Measurements from ENCODE around the gene PIGC. TPM values are rescaled to one million over a fixed set of nuclear protein-coding genes. Genes with fewer than 3 reads are reported as not detected.

Gene PIGC
- total RNA-seq, 1 donor from 2014 or later = 28.6 TPM

DNA sequence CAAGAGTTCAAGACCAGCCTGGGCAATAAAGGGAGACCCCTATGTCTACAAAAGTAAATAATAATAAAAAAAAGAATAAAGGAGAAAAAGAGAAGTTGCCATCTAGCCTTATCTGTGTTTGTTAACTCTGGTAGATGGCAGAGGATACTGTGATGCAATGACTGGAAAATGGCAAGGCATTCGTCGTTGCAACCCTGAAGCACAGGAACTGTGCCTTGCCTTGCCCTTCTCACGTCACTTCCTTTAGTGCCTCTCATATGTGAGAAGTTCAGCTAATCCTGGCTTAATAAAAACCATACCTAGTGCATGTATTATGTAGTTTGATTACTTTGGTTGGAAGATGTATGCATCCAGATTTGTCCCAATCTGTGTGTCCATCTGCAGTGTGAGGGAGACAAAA is 25.8 kb upstream of the PIGC start:
- no peak overlapping the region for H3K4me3 Mint-ChIP-seq (ENCODE audit: low read depth)

DNA sequence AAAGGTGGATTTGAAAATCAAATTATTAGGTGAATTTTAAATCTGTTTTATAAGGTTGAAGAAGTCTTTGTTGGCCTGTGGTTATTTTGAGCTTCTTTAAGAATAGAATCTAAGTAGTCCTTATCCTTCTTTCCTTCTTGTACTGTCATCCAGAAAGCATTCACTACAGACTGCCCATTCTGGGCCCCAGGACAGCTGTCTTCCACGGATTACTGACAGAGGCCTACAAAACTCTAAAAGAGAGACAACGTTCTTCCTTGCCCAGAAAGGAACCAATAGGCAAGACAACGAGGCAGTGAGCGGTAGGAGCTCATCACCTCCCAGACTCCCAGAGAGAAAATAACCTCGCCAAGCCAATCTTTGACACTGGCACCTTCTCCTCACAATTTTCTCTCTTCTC is 24.4 kb upstream of the PIGC start:
- H3K4me1 Mint-ChIP-seq (ENCODE audit: low read depth) = peaks cover 8% of the 10 kb centered on the region
- no peaks in the 10 kb centered on the region for H3K36me3 Mint-ChIP-seq (ENCODE audit: insufficient read depth)
- no peaks in the 10 kb centered on the region for H3K9me3 Mint-ChIP-seq (ENCODE audit: low read depth)
- no peak overlapping the region for H3K27ac Mint-ChIP-seq
- no peak overlapping the region for H3K4me3 Mint-ChIP-seq (ENCODE audit: low read depth)
- TF ChIP-seq CTCF (IDR thresholded peaks at IDR 0.05; ENCODE audit: unreplicated experiment) = no peak
- no peaks in the 10 kb centered on the region for H3K27me3 Mint-ChIP-seq
- no peak for DNase-seq (ENCODE audit: low spot score, unreplicated experiment)

More for the DNA sequence above, 25.8 kb upstream of the PIGC start:
- no peak for DNase-seq (ENCODE audit: low spot score, unreplicated experiment)
- H3K27ac Mint-ChIP-seq = no peak overlapping the region
- no peak for TF ChIP-seq CTCF (IDR thresholded peaks at IDR 0.05; ENCODE audit: unreplicated experiment)
- peaks cover 15% of the 10 kb centered on the region for H3K4me1 Mint-ChIP-seq (ENCODE audit: low read depth)
- no peaks in the 10 kb centered on the region for H3K9me3 Mint-ChIP-seq (ENCODE audit: low read depth)
- H3K27me3 Mint-ChIP-seq = no peaks in the 10 kb centered on the region
- no peaks in the 10 kb centered on the region for H3K36me3 Mint-ChIP-seq (ENCODE audit: insufficient read depth)

- no peak for TF ChIP-seq CTCF (IDR thresholded peaks at IDR 0.05; ENCODE audit: unreplicated experiment)
- peaks cover 6% of the 10 kb centered on the region for H3K4me1 Mint-ChIP-seq (ENCODE audit: low read depth)
- no peak for DNase-seq (ENCODE audit: low spot score, unreplicated experiment)
- no peaks in the 10 kb centered on the region for H3K36me3 Mint-ChIP-seq (ENCODE audit: insufficient read depth)
- no peak overlapping the region for H3K27ac Mint-ChIP-seq
- H3K27me3 Mint-ChIP-seq = no peaks in the 10 kb centered on the region
- no peak overlapping the region for H3K4me3 Mint-ChIP-seq (ENCODE audit: low read depth)
- no peaks in the 10 kb centered on the region for H3K9me3 Mint-ChIP-seq (ENCODE audit: low read depth)
Observed at GRCh38 chr1:172467446-172467845, 23.6 kb upstream of the PIGC start.

DNA sequence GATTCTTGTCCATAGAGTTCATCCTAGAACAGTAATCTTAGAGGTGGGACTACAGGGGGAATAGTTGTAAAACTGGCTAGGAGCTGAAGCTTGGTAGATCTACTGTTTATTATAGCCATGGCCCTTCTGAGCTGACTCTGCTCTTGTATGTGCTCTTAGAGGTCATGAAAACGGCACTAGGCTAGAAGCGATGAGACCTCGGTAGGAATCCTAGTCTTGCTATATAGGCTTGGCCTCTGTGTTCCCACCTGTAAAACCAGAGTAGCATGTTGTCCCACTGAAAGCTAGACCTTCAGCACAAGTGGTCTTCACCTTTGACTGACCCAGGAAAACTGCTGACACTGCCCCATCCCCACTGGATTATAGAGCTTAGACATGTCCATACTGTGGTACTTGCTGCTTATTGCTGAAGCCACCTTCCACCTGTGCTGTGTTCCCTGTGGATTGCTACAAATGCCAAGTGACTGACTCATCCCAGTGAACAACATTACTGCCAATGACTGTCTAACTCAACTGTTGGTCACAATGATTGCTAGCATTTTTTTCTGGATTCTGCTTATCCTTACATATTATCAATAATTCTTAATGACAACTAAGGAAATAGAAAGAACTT is 23.0 kb upstream of the PIGC start:
- H3K27me3 Mint-ChIP-seq = no peaks in the 10 kb centered on the region
- H3K36me3 Mint-ChIP-seq (ENCODE audit: insufficient read depth) = no peaks in the 10 kb centered on the region
- no peak for DNase-seq (ENCODE audit: low spot score, unreplicated experiment)
- peaks cover 6% of the 10 kb centered on the region for H3K4me1 Mint-ChIP-seq (ENCODE audit: low read depth)
- H3K9me3 Mint-ChIP-seq (ENCODE audit: low read depth) = no peaks in the 10 kb centered on the region
- no peak overlapping the region for H3K4me3 Mint-ChIP-seq (ENCODE audit: low read depth)
- TF ChIP-seq CTCF (IDR thresholded peaks at IDR 0.05; ENCODE audit: unreplicated experiment) = no peak
- H3K27ac Mint-ChIP-seq = no peak overlapping the region

DNA sequence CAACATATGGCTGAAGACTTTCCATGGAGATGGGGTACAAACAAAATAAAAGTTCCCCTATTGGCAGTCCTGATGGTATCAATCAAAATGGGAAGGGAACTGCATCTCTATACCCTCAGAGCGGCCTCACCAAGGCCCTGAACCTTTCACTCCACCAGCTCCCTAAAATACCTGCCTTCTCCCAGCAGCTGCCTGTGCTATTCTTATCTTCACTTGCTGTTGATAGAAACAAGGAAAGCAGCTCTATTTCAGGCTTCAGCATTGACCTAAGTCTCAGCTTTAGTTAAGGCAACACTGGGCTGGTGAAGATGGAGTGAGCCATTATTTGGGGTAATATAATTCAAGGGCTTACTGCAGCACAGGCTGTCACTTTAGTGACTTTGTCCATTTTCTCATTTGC is 21.7 kb upstream of the PIGC start:
- H3K36me3 Mint-ChIP-seq (ENCODE audit: insufficient read depth) = no peaks in the 10 kb centered on the region
- no peak overlapping the region for H3K27ac Mint-ChIP-seq
- H3K4me3 Mint-ChIP-seq (ENCODE audit: low read depth) = no peak overlapping the region
- H3K27me3 Mint-ChIP-seq = no peaks in the 10 kb centered on the region
- no peaks in the 10 kb centered on the region for H3K9me3 Mint-ChIP-seq (ENCODE audit: low read depth)
- H3K4me1 Mint-ChIP-seq (ENCODE audit: low read depth) = peaks cover 12% of the 10 kb centered on the region
- TF ChIP-seq CTCF (IDR thresholded peaks at IDR 0.05; ENCODE audit: unreplicated experiment) = no peak
- DNase-seq (ENCODE audit: low spot score, unreplicated experiment) = no peak
